Stimulated activated CD8-positive, alpha-beta memory T cell treated with anti-CD3 and anti-CD28 coated beads, Interleukin-4, amount 100 ng/mL, for 48 hours (primary cell): ENCODE data around the gene FAM72B.
"Not testable (repeated sequence)": the region's sequence is repeated elsewhere in the genome, so short reads cannot be mapped to it uniquely, and the experiment has no call there.

ENCODE experiments used
- DNase-seq: peaks from one replicate; pipeline ENCODE4 v3.0.0-alpha.2; 2020

FAM72B gene

GRCh38 chr1:121148489-121149190 lies 35.5 kb downstream of the FAM72B start:
- not testable (repeated sequence) for DNase-seq

- not testable (repeated sequence) for DNase-seq
Observed at GRCh38 chr1:121140393-121140792, 43.7 kb downstream of the FAM72B start.

- DNase-seq, result not testable (repeated sequence)
Observed at GRCh38 chr1:121131494-121131893, 52.6 kb downstream of the FAM72B start.

- DNase-seq, result not testable (repeated sequence)
Observed at GRCh38 chr1:121118480-121118824, 65.7 kb downstream of the FAM72B start.
